IPS-15b (cell line): Measurements from ENCODE around the gene KMT2E.

Experiments
- H3K27me3 ChIP-seq: one replicate; pipeline ENCODE4 v1.6.1; 2013; ENCODE audit warnings: low read length; ENCODE audit not compliant: control insufficient read depth, insufficient read depth
- H3K36me3 ChIP-seq: one replicate; pipeline ENCODE4 v1.6.1; 2013; ENCODE audit warnings: low read length; ENCODE audit not compliant: control insufficient read depth, insufficient read depth
- H3K4me1 ChIP-seq: one replicate; pipeline ENCODE4 v1.6.1; 2013; ENCODE audit warnings: mild to moderate bottlenecking, low read length; ENCODE audit not compliant: control insufficient read depth, insufficient read depth
- H3K4me3 ChIP-seq: one replicate; pipeline ENCODE4 v1.5.1; 2013; ENCODE audit warnings: low read depth, low read length
- H3K9ac ChIP-seq: one replicate; pipeline ENCODE4 v1.6.1; 2013; ENCODE audit warnings: low read depth, mild to moderate bottlenecking, low read length
- H3K9me3 ChIP-seq: one replicate; pipeline ENCODE4 v1.6.1; 2013; ENCODE audit warnings: mild to moderate bottlenecking, low read length; ENCODE audit not compliant: control insufficient read depth, insufficient read depth

KMT2E gene

DNA sequence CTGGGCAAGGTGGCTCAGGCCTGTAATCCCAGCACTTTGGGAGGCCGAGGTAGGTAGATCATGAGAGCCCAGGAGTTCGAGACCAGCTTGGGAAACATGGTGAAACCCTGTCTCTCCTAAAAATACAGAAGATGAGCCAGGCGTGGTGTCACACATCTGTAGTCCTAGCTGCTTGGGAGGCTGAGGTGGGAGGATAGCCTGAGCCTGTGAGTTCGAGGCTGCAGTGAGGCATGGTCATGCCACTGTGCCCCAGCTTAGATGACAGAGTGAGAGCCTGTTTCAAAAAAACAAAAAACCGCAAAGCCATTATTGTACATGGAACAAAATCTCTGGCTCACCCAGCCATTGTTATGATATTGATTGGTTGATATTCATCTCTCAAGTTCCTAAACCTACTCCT is 53.7 kb downstream of the KMT2E start:
- Histone ChIP-seq H3K4me1 (no peaks in the 10 kb centered on the region), H3K36me3 (peaks cover 7% of the 10 kb centered on the region), H3K4me3 (no peak overlapping the region), H3K9me3 (no peaks in the 10 kb centered on the region), H3K27me3 (no peaks in the 10 kb centered on the region), H3K9ac (no peak overlapping the region)

DNA sequence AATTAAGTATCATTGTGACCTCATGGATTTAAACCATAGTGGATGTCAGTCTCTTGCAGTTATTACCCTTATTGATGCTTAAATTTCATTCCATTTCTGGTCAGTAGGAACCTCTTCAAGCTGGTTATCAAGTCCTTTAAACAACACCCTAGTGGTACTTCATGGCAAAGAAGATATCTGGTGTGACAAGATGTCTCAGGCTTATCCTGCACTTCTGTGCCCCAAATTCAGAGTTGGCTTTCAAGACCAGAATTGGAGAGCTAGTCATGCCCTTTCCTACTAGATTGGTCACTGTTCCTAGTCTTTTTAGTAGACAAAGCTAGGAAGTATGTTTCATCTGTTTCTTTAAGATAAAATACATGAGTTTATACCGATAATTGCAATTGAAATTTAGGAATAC is 54.9 kb downstream of the KMT2E start:
- no peak overlapping the region for H3K9ac ChIP-seq
- H3K4me1 ChIP-seq: no peaks in the 10 kb centered on the region
- no peaks in the 10 kb centered on the region for H3K9me3 ChIP-seq
- no peak overlapping the region for H3K4me3 ChIP-seq
- peaks cover 4% of the 10 kb centered on the region for H3K36me3 ChIP-seq
- no peaks in the 10 kb centered on the region for H3K27me3 ChIP-seq

DNA sequence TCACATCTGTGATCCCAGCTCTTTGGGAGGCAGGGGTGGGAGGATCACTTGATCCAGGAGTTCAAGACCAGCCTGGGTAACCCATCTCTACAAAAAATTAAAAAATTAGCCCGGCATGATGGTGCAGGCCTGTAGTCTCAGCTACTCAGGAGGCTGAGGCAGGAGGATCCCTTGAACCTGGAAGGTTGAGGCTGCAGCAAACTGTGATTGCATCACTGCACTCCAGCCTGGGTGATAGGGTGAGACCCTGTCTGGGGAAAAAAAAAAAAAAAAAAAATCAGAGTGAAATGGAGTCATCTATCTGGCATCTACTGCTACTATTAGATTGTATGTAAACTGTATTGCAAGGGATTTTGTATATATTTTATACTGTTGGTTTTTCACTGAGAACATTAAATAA is 59.1 kb downstream of the KMT2E start:
- no peaks in the 10 kb centered on the region for H3K4me1 ChIP-seq
- peaks cover 13% of the 10 kb centered on the region for H3K36me3 ChIP-seq
- H3K4me3 ChIP-seq: no peak overlapping the region

DNA sequence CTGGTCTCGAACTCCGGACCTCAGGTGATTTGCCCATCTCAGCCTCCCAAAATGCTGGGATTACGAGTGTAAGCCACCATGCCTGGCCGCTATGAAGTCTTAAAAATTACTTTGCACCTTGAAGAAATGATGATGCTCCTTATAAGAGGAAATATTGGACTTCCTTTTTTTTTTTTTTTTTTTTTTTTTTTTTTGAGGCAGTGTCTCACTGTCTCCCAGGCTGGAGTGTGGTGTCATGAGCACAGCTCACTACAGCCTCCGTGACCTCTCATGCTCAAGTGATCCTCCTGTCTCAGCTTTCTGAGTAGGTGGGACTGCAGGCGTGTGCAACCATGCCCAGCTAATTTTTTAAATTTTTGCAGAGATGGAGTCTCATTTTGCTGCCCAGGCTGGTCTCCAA is 65.3 kb downstream of the KMT2E start:
- H3K9ac ChIP-seq: no peak overlapping the region
- H3K9me3 ChIP-seq: no peaks in the 10 kb centered on the region
- H3K27me3 ChIP-seq: no peaks in the 10 kb centered on the region
- H3K4me3 ChIP-seq: no peak overlapping the region
- H3K36me3 ChIP-seq: peaks cover 10% of the 10 kb centered on the region
- H3K4me1 ChIP-seq: no peaks in the 10 kb centered on the region

More for the DNA sequence above, 59.1 kb downstream of the KMT2E start:
- no peak overlapping the region for H3K9ac ChIP-seq
- no peaks in the 10 kb centered on the region for H3K27me3 ChIP-seq
- no peaks in the 10 kb centered on the region for H3K9me3 ChIP-seq

DNA sequence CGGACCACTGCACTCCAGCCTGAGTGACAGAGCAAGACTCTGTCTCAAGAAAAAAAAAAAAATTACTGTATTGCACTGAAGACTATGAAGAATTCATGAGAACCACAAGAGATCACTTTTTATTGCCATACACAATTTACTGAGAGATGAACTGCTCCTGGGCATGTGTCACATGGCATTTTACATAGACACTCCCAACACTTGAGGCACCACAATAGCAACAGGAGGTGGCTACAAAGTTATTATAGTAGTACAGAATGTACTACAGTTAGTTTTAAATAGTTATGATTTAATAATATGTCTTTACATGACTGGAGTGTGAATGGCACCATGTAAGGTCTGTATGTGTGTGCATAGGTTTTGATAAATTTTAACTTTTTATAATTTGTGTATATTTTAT is 70.6 kb downstream of the KMT2E start:
- no peak overlapping the region for H3K4me3 ChIP-seq
- no peaks in the 10 kb centered on the region for H3K27me3 ChIP-seq
- peaks cover 2% of the 10 kb centered on the region for H3K36me3 ChIP-seq
- H3K9ac ChIP-seq: no peak overlapping the region
- H3K4me1 ChIP-seq: no peaks in the 10 kb centered on the region
- no peaks in the 10 kb centered on the region for H3K9me3 ChIP-seq

DNA sequence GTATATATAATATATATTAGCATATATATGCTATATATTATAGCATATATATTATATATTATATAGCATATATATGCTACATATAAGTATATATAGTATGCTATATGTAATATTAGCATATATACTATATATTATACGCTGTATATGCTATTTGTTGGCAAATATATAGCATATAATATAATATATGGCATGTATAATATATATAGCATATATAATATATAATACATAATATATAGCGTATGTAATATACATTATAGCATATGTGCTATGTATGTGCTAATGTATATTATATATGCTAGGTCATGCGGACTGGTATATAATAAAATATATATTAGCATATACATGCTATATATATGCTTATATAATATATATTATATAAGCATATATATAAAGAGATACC is 72.8 kb downstream of the KMT2E start:
- no peaks in the 10 kb centered on the region for H3K36me3 ChIP-seq

DNA sequence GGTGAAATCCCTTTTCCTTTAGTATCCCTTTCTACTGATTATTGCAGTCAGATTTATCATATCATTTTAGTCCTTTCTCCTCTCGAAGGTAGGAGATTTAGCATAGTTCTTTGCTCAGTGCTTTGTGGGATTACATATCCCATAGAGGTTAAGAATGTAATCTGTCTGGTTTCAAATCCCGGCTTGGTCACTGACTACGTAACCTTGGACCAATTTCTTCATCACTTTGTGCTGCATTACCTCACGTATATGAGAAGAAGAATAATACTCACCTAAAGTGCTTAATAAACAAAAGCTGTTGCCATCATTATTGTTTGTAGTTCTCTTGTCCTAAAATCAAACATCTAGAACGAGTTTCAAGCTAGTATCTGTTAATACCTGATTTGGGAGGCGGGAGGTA is 74.0 kb downstream of the KMT2E start:
- H3K36me3 ChIP-seq: no peaks in the 10 kb centered on the region
- no peak overlapping the region for H3K4me3 ChIP-seq
- H3K9ac ChIP-seq: no peak overlapping the region
- H3K4me1 ChIP-seq: no peaks in the 10 kb centered on the region
- no peaks in the 10 kb centered on the region for H3K27me3 ChIP-seq
- no peaks in the 10 kb centered on the region for H3K9me3 ChIP-seq

More for the DNA sequence above, 72.8 kb downstream of the KMT2E start:
- Histone ChIP-seq H3K27me3 (no peaks in the 10 kb centered on the region), H3K9me3 (no peaks in the 10 kb centered on the region), H3K9ac (no peak overlapping the region), H3K4me1 (no peaks in the 10 kb centered on the region), H3K4me3 (no peak overlapping the region)

DNA sequence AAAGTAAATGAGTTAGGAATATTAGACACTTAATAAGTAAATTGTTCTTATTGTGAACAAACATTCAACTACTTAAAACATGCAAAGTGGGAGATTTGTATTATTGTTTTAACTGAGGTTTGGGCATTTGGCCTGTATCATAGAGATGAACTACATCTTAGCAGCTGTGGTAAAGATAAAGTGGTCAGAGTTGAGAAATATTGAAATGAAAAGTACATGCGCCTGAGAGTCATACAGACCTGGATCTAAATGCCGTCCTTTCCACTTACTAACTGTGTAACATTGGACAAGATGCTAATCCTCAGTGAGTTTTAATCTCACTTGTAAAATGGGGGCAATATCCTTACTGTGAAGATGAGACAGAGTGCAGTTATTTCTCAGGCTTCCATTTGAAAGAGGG is 74.5 kb downstream of the KMT2E start:
- Histone ChIP-seq H3K4me1 (no peaks in the 10 kb centered on the region), H3K9ac (no peak overlapping the region), H3K27me3 (no peaks in the 10 kb centered on the region), H3K4me3 (no peak overlapping the region), H3K36me3 (no peaks in the 10 kb centered on the region), H3K9me3 (no peaks in the 10 kb centered on the region)

DNA sequence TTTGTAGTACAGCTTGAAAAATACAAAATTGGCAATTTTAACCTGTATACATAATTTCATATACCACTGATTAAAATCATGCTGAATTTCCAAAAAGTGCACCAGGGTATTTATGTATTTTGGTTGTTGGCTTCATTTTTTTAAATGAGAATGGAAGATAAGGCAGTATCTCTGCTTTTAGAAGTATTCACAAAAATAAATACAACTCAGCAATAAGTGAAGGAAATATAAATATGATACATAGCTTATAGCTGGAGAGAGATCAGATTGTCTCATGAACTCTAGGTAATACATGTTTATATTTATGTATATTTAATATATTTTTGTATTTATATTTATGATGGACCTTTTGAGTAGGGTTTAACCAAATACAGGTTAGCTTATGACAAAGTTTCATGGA is 81.0 kb downstream of the KMT2E start:
- no peaks in the 10 kb centered on the region for H3K9me3 ChIP-seq
- no peaks in the 10 kb centered on the region for H3K36me3 ChIP-seq
- no peaks in the 10 kb centered on the region for H3K27me3 ChIP-seq
- H3K9ac ChIP-seq: no peak overlapping the region
- no peaks in the 10 kb centered on the region for H3K4me1 ChIP-seq
- H3K4me3 ChIP-seq: no peak overlapping the region

DNA sequence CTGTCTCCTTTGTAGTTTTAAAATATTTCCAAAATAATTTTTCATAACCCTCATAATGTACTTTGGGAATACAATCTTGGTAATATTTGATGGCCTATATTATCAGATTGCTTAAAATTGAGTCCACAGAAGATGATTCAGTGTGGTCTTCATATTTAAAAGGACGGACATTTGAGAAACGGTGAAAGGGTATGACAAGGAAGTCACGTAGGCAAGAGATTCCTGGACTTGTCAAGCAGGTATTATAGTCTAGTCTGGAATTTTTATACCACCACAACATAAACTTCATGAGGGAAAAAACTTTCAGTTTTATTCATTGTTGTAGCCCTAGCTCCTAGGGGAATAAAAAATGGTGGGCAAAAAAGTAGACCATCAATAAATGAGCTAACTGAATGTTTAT is 82.3 kb downstream of the KMT2E start:
- Histone ChIP-seq H3K9me3 (no peaks in the 10 kb centered on the region), H3K4me3 (no peak overlapping the region), H3K9ac (no peak overlapping the region), H3K27me3 (no peaks in the 10 kb centered on the region), H3K4me1 (no peaks in the 10 kb centered on the region), H3K36me3 (no peaks in the 10 kb centered on the region)

DNA sequence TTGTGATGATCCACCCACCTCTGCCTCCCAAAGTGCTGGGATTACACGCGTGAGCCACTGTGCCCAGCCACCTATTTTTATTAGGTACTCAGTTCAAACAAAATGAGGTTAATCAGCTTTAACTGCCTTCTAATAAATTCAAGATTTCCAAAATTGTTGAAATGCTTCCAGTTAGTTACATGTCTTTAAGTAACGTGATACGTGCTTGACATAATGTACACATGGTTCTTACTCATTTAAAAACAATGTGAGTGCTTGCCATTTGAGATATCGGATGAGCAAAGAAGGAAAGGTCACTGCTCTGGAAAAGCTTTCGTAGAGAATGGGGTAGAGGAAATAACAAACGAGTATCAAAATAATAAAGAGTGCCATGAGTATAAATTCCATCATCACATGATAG is 83.6 kb downstream of the KMT2E start:
- Histone ChIP-seq H3K27me3 (no peaks in the 10 kb centered on the region), H3K9ac (no peak overlapping the region), H3K36me3 (no peaks in the 10 kb centered on the region), H3K4me1 (no peaks in the 10 kb centered on the region), H3K9me3 (no peaks in the 10 kb centered on the region), H3K4me3 (no peak overlapping the region)

DNA sequence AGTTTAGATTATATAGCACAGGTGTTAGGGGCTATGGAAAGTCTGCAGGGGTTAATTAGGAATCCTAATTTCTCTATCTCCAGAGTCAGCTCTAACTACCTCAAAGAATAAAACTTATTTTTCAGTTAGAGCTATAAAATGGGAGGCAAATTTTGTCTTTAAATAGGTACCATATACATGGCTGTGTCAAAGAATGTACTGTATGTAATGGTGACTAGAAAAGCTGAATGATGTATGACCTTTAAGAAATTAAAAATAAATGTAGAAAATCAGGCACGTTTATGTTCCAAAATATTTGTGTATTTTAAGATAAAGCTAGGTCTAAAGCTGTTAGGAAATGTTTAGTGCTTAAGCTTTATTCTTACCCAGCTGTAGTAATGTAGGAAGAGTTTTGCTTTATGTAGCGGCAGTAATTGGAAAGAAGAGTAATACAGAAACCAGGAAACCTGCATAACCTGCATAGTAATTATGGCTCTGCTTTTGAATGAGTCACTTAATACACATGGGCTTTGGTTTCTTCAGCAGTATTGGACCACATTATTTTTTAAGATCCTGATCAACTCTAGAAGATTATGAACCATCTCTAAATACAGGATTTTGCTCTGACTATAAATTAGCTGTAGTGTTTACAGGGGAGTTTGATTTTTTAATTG is 85.0 kb downstream of the KMT2E start:
- H3K36me3 ChIP-seq: no peaks in the 10 kb centered on the region
- H3K9me3 ChIP-seq: no peaks in the 10 kb centered on the region
- no peak overlapping the region for H3K9ac ChIP-seq
- no peaks in the 10 kb centered on the region for H3K4me1 ChIP-seq
- no peak overlapping the region for H3K4me3 ChIP-seq
- no peaks in the 10 kb centered on the region for H3K27me3 ChIP-seq
